Stimulated activated CD8-positive, alpha-beta memory T cell treated with anti-CD3 and anti-CD28 coated beads, Interleukin-15, amount 100 ng/mL, for 24 hours (primary cell): ENCODE results near the gene HASPIN.

ENCODE experiments used
- DNase-seq: peaks from one replicate; pipeline ENCODE4 v3.0.0-alpha.2; 2020; ENCODE audit warnings: low read depth

HASPIN gene

GRCh38 chr17:3766779-3767178 is 43.1 kb downstream of the HASPIN start:
- DNase-seq: no peak

DNA sequence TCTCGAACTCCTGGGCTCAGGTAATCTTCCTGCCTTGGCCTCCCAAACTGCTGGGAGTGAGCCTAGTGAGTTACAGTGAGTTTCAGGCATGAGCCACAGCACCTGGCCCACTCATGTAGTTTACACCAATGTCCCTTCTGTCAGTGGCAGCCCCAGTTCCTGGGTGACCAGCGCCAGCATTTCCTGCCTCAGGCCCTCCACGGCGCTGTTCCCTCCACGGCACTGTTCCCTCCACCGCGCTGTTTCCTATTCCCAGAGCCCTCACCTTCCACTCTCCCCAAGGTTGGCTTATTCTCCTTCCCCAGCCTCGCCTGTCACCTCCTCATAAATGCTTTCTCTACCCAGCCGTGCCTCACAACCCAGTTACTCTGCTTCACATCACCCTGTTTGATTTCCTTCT is 44.6 kb downstream of the HASPIN start:
- no peak for DNase-seq

DNA sequence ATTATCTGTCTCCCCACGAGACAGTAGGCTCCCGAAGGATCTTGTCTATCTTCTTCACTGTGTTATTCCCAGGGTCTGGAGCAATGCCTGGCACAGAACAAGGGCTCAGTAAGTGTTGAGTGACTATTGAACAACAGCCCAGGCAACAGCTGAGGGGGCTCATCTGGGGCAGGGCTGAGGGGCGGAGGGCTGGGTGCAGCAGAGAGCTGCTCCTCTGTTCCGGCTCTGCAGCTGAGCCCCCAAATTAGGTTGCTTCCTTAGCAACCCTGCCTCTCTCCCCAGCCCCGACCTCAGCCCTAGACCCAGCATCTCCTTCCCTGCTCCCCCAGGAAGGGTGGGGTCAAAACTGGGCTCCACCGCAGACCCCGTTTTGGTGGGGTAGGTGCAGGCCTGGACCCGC is 45.1 kb downstream of the HASPIN start:
- DNase-seq: no peak

DNA sequence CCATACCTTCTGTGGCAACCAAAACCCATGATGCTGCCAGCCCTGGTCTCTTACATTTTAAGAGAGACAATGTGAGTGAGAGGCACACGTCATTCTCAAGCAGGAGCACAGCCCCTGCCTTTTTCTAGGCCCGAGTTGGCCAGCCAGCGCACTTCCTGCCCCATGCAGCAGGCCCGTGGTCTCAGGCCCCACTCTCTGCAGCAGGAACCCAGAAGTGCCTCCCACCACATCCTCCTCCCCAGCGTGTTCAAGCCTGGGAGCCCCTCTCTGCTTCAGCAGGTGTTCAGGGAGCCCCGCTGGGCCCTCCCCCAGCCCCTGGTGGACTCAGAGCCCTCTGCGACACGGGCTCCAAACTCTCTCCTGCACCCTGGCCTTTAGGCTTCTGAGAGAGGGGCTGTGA is 46.8 kb downstream of the HASPIN start:
- no peak for DNase-seq

DNA sequence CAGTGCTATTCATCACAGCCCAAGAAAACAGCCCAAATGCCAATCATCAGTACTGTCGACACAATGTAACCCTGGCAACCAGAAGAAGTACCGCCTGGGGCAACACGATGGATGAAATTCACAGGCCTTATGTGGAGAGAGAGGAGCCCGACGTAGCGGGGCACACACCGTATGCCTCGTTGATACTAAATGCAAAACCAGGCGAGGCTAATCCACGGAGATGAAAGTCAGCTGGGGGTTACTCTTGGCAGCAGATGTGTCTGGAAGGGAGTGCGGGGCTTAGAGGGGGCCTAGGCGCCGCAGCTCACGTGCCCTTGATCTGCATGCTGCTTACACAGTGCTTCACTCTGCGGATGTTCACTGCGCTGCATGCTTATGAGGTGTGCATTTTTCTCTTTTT is 47.4 kb downstream of the HASPIN start:
- no peak for DNase-seq

GRCh38 chr17:3772764-3773163 is 49.1 kb downstream of the HASPIN start:
- no peak for DNase-seq

DNA sequence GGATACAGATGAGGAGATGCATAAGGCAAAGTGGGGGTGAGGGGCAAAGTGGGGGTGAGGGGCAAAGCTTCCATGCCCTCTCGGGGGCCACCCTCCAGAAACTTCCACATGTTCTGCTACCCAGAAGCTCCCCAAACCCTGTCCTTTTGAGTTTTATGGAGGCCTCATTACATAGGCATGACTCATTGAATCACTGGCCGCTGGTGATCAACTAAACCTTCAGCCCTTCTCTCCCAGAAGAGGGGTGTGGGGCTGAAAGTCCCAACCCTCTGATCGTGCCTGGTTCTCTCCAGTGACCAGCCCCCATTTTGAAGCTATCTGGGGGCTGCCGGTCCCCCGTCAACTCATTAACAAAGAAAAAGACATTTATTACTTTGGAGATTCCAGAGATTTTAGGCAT is 49.8 kb downstream of the HASPIN start:
- no peak for DNase-seq

- no peak for DNase-seq
These were observed 50.3 kb downstream of the HASPIN start for GRCh38 chr17:3773966-3774365.
